ENCODE results near the gene NTM.

NTM gene

GRCh38 chr11:131993246-131993645 lies 622.8 kb downstream of the NTM start:
- Mint-ChIP-seq H3K9me3 (peaks cover 15% of the 10 kb centered on the region), H3K4me3 (no peak overlapping the region), H3K4me1 (no peaks in the 10 kb centered on the region), H3K27me3 (no peaks in the 10 kb centered on the region), H3K27ac (no peak overlapping the region), H3K36me3 (ENCODE audit: low read depth) (no peaks in the 10 kb centered on the region)
- ATAC-seq (no peak), DNase-seq (no peak)

DNA sequence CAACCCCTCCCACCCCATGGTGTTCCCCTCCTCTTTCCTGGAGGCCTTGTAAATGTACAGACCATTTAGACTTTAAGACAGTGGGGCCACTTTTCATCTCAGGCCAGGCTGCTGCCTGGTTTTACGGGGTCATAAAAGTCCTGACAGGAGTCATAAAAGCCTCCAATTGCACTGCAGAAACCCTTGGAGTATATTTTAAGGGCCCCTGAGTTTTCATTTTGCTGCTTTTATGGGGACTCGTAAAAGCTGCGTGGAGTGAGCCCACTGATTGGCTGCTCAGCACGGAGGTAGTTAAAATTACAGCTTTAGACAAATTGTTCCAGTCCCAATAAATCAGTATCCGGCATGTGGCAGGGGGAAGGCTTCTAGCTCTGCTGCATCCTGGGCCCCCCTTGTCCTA lies 627.6 kb downstream of the NTM start:
- ATAC-seq: no peak
- Mint-ChIP-seq H3K9me3 (peaks cover 15% of the 10 kb centered on the region), H3K36me3 (ENCODE audit: low read depth) (no peaks in the 10 kb centered on the region), H3K27ac (no peak overlapping the region), H3K4me3 (no peak overlapping the region), H3K27me3 (no peaks in the 10 kb centered on the region), H3K4me1 (no peaks in the 10 kb centered on the region)
- no peak for DNase-seq

- no peak for ATAC-seq
- Mint-ChIP-seq H3K27me3 (no peaks in the 10 kb centered on the region), H3K4me1 (no peaks in the 10 kb centered on the region), H3K9me3 (peaks cover 15% of the 10 kb centered on the region), H3K4me3 (no peak overlapping the region), H3K27ac (no peak overlapping the region), H3K36me3 (ENCODE audit: low read depth) (no peaks in the 10 kb centered on the region)
- DNase-seq: no peak
Measured at GRCh38 chr11:131999084-131999483, 628.7 kb downstream of the NTM start.

DNA sequence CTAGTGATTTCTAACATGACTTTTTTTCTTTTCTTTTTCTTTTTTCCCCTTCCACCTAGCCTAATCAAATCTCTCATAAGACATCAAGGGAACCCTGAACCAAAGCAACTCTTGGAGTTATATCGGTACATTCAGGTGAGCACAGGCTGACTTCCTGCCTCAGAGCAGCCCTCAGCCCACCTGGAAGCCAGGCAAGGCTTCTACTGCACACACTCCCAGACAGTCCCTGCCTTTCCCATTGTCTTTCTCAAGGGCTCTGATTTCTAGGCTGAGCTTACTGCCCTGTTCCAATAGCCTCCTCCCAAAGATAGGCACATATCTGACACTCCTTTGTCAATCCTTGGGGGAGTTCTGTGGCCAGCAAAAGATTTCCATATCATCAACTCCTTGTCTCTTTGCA lies 629.5 kb downstream of the NTM start:
- ATAC-seq (no peak), DNase-seq (no peak)
- H3K4me3 Mint-ChIP-seq: no peak overlapping the region
- H3K4me1 Mint-ChIP-seq: no peaks in the 10 kb centered on the region
- H3K36me3 Mint-ChIP-seq (ENCODE audit: low read depth): no peaks in the 10 kb centered on the region
- peaks cover 2% of the 10 kb centered on the region for H3K27me3 Mint-ChIP-seq
- H3K27ac Mint-ChIP-seq: no peak overlapping the region
- peaks cover 15% of the 10 kb centered on the region for H3K9me3 Mint-ChIP-seq

DNA sequence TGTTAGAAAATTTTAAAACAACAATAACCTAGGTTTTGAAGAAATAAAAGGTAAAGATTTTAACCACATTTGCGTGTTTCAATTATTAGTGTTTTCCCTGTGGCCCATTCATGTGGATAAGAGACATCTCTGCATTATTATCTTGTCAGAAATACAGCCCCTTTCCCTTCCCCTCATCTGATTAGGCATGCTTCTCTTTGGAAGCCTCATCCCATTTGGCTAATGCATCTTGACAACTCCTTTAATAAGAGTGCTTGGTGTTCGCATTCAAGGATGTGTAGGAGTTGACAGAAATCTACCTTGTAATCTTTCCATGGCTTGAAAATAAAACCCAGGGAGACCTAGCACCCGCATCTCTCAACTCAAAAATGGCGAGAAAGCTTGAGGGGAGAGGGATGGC lies 635.5 kb downstream of the NTM start:
- H3K27me3 Mint-ChIP-seq: peaks cover 2% of the 10 kb centered on the region
- no peak overlapping the region for H3K27ac Mint-ChIP-seq
- H3K4me3 Mint-ChIP-seq: no peak overlapping the region
- H3K4me1 Mint-ChIP-seq: no peaks in the 10 kb centered on the region
- DNase-seq (no peak), ATAC-seq (no peak)
- H3K9me3 Mint-ChIP-seq: no peaks in the 10 kb centered on the region
- H3K36me3 Mint-ChIP-seq (ENCODE audit: low read depth): no peaks in the 10 kb centered on the region

GRCh38 chr11:132006884-132007580 lies 636.6 kb downstream of the NTM start:
- no peak for ATAC-seq
- Mint-ChIP-seq H3K27ac (no peak overlapping the region), H3K27me3 (peaks cover 2% of the 10 kb centered on the region), H3K4me3 (no peak overlapping the region), H3K36me3 (ENCODE audit: low read depth) (no peaks in the 10 kb centered on the region), H3K4me1 (no peaks in the 10 kb centered on the region), H3K9me3 (no peaks in the 10 kb centered on the region)
- DNase-seq: no peak

GRCh38 chr11:132008226-132008625 lies 637.8 kb downstream of the NTM start:
- Mint-ChIP-seq H3K9me3 (no peaks in the 10 kb centered on the region), H3K27ac (no peak overlapping the region), H3K27me3 (peaks cover 2% of the 10 kb centered on the region), H3K4me3 (no peak overlapping the region), H3K36me3 (ENCODE audit: low read depth) (no peaks in the 10 kb centered on the region), H3K4me1 (no peaks in the 10 kb centered on the region)
- DNase-seq (no peak), ATAC-seq (no peak)

- H3K9me3 Mint-ChIP-seq: no peaks in the 10 kb centered on the region
- no peak overlapping the region for H3K4me3 Mint-ChIP-seq
- peaks cover 2% of the 10 kb centered on the region for H3K27me3 Mint-ChIP-seq
- ATAC-seq (no peak), DNase-seq (no peak)
- H3K4me1 Mint-ChIP-seq: no peaks in the 10 kb centered on the region
- H3K27ac Mint-ChIP-seq: no peak overlapping the region
- no peaks in the 10 kb centered on the region for H3K36me3 Mint-ChIP-seq (ENCODE audit: low read depth)
Measured at GRCh38 chr11:132008872-132009271, 638.5 kb downstream of the NTM start.

GRCh38 chr11:132020001-132020400 lies 649.6 kb downstream of the NTM start:
- no peak overlapping the region for H3K4me3 Mint-ChIP-seq
- H3K27me3 Mint-ChIP-seq: peaks cover 2% of the 10 kb centered on the region
- H3K36me3 Mint-ChIP-seq (ENCODE audit: low read depth): no peaks in the 10 kb centered on the region
- peaks cover 15% of the 10 kb centered on the region for H3K9me3 Mint-ChIP-seq
- no peak for ATAC-seq
- H3K27ac Mint-ChIP-seq: no peak overlapping the region
- no peak for DNase-seq
- H3K4me1 Mint-ChIP-seq: no peaks in the 10 kb centered on the region

GRCh38 chr11:132022285-132022684 lies 651.9 kb downstream of the NTM start:
- Mint-ChIP-seq H3K4me1 (no peaks in the 10 kb centered on the region), H3K27me3 (peaks cover 2% of the 10 kb centered on the region), H3K9me3 (peaks cover 10% of the 10 kb centered on the region), H3K4me3 (no peak overlapping the region), H3K27ac (no peak overlapping the region), H3K36me3 (ENCODE audit: low read depth) (no peaks in the 10 kb centered on the region)
- no peak for ATAC-seq
- no peak for DNase-seq

GRCh38 chr11:132022733-132023478 lies 652.5 kb downstream of the NTM start:
- no peaks in the 10 kb centered on the region for H3K36me3 Mint-ChIP-seq (ENCODE audit: low read depth)
- no peaks in the 10 kb centered on the region for H3K4me1 Mint-ChIP-seq
- H3K9me3 Mint-ChIP-seq: peaks cover 10% of the 10 kb centered on the region
- no peak for DNase-seq
- H3K27me3 Mint-ChIP-seq: peaks cover 2% of the 10 kb centered on the region
- H3K27ac Mint-ChIP-seq: no peak overlapping the region
- H3K4me3 Mint-ChIP-seq: no peak overlapping the region
- ATAC-seq: no peak

DNA sequence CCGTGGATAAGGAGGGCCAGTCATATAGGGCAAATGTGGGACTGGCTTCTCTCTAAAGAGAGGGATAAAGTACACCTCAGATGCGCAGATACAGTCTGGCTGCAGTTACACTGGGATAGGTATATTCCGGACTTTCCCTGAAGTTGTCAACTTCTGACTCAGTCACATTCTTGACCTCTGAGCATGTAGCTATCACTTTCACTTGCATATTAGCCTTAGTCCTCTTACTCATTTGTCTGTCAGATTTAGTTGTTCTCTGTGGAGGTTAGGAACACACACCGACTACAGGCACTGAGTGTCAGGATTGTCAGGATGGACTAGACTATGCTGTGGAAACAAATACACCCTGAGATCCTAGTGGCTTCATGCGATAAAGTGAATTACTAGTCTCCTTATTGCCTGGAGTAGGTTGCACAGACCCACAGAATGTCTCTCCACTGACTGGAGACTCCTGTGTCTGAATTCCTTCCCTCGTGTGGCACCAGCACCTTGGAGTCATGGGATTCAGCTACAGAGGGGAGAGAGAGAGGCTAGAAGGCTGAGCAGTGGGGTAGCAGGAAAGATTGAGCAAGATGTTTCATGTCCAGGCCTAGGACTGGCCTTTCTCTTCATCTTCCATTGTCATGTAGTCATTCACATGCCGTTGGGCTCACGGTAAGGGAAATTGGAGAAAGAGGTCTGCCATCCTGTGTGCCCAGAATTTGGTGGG lies 654.3 kb downstream of the NTM start:
- Mint-ChIP-seq H3K4me1 (no peaks in the 10 kb centered on the region), H3K36me3 (ENCODE audit: low read depth) (no peaks in the 10 kb centered on the region), H3K4me3 (no peak overlapping the region), H3K27me3 (peaks cover 2% of the 10 kb centered on the region), H3K9me3 (peaks cover 10% of the 10 kb centered on the region), H3K27ac (no peak overlapping the region)
- no peak for ATAC-seq
- DNase-seq: no peak

DNA sequence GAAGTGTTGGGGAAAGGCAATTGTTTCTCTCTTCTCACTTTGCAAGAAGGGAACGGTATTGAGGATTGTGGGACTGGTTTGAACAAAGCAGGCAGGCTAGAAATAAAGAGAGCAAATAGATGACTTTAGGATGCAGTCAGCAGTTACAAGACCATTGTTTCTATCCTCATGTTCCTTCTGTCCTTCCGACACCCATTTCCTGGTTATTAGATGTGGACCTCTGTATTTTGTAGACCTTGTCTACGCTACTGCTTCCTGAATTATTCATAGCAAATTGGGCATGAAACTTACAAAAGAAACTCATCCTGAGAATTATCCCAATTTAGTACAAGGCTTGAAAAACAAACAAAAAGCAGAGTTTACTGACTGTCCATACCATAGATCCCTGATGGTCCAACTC lies 656.3 kb downstream of the NTM start:
- ATAC-seq: no peak
- H3K4me1 Mint-ChIP-seq: no peaks in the 10 kb centered on the region
- H3K36me3 Mint-ChIP-seq (ENCODE audit: low read depth): no peaks in the 10 kb centered on the region
- H3K27me3 Mint-ChIP-seq: peaks cover 2% of the 10 kb centered on the region
- peaks cover under 1% of the 10 kb centered on the region for H3K9me3 Mint-ChIP-seq
- no peak overlapping the region for H3K27ac Mint-ChIP-seq
- no peak for DNase-seq
- H3K4me3 Mint-ChIP-seq: no peak overlapping the region

DNA sequence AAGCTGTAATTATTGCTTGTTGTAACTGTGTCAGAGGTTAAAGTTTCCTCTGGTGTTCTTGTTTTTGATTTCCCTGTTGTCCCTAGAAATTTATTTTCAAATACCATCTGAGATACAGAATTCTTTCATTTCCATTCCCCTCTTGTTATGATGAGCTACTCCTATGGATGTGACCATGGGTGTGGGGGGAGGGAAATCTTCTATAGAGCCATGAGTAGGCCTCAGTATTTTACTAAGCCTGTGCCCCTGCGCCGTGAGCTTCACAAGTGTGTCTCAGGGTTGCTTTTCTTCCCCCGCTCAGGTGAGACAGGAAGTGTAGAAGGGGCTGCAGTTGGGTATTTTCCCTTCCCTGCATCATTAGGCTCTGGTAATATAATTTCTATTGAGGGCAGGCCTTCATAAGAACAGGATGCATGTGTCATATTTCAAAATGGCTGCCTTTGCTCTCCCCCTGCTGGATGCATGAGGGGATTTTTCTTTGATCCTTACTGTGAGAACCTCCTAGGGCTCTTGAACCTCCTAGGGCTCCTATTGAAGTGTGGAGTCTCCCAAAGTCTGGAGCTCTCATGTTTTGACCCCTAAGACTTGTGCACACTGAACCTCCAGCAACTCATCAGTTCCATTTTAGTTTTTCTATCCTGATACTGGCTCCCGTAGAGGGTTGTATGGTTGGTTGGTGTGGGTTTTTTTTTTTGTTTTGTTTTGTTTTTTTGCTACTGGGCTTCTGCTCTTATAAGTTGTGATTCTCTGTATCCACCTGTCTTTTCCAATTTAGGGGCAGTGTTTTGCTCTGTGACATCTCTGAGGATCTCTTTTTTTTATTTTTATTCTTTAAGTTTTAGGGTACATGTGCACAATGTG lies 658.2 kb downstream of the NTM start:
- Mint-ChIP-seq H3K27me3 (peaks cover under 1% of the 10 kb centered on the region), H3K4me1 (no peaks in the 10 kb centered on the region), H3K4me3 (no peak overlapping the region), H3K27ac (no peak overlapping the region), H3K9me3 (peaks cover 3% of the 10 kb centered on the region), H3K36me3 (ENCODE audit: low read depth) (no peaks in the 10 kb centered on the region)
- ATAC-seq (no peak), DNase-seq (no peak)

All from activated naive CD8-positive, alpha-beta T cell treated with anti-CD3 and anti-CD28 coated beads, Interleukin-2, amount 50 U/mL, for 24 hours (primary cell).